ENCODE measurements around the gene DIS3L2. TPM values are rescaled to one million over a fixed set of nuclear protein-coding genes. Genes with fewer than 3 reads are reported as not detected.

The DIS3L2 gene
- total and polyA plus RNA-seq, 2 of the 8 experiments (the other 6 are each of a cell fraction or from before 2014, with no cell fraction given), result 11.5 to 21.6 TPM

GRCh38 chr2:232203166-232203891, 241.8 kb downstream of the DIS3L2 start:
- Histone ChIP-seq H3K36me3 (ENCODE audit: control insufficient read depth in 2 of 4, insufficient read depth in 4 of 4, low read length in 3 of 4) (no peaks in the 10 kb centered on the region), H3K23ac (ENCODE audit: insufficient read length) (no peak overlapping the region), H4K91ac (replicated peaks; ENCODE audit: insufficient read length, low read length) (no peak overlapping the region), H3K27me3 (replicated peaks in 1 of 4; ENCODE audit: control insufficient read depth in 3 of 4, extremely low read depth in 1 of 4, insufficient read depth in 3 of 4, low read length in 3 of 4) (no peaks in the 10 kb centered on the region), H4K8ac (ENCODE audit: extremely low read depth, insufficient read depth, low read length) (no peak overlapping the region), H4K20me1 (replicated peaks in 1 of 2; ENCODE audit: control insufficient read depth in 1 of 2, insufficient read depth in 2 of 2, low read length in 2 of 2) (no peaks in the 10 kb centered on the region), H2BK120ac (replicated peaks; ENCODE audit: low read depth, low read length) (no peak overlapping the region), H3K9me3 (ENCODE audit: insufficient read depth in 2 of 2, low read depth in 1 of 2, low read length in 1 of 2) (no peaks in the 10 kb centered on the region), H2BK5ac (ENCODE audit: low read depth, low read length) (no peak overlapping the region), H3K18ac (ENCODE audit: extremely low read depth, low read length) (no peak overlapping the region), H2BK20ac (ENCODE audit: low read length) (no peak overlapping the region), H3K4me3 (ENCODE audit: extremely low read depth in 1 of 4, insufficient read depth in 2 of 4, low read depth in 3 of 4, low read length in 4 of 4) (no peak overlapping the region), H3K79me1 (ENCODE audit: low read depth, low read length) (no peaks in the 10 kb centered on the region), H3K4me2 (ENCODE audit: insufficient read depth in 1 of 2, low read depth in 2 of 2, low read length in 2 of 2) (no peak overlapping the region), H3K79me2 (ENCODE audit: control insufficient read depth in 1 of 2, insufficient read depth in 2 of 2, low read length in 2 of 2) (no peaks in the 10 kb centered on the region), H3K4ac (replicated peaks; ENCODE audit: insufficient read length, low read depth, low read length) (no peak overlapping the region), H2AK5ac (ENCODE audit: low read depth, low read length) (no peak overlapping the region), H2BK15ac (ENCODE audit: low read length) (no peak overlapping the region), H2BK12ac (ENCODE audit: low read depth, low read length) (no peak overlapping the region), H3K27ac (ENCODE audit: low read depth, low read length) (no peak overlapping the region), H3K4me1 (replicated peaks in 1 of 4; ENCODE audit: control insufficient read depth in 3 of 4, insufficient read depth in 4 of 4, low read length in 3 of 4) (no peaks in the 10 kb centered on the region; a peak in 1 of 7 replicates), H3K23me2 (ENCODE audit: low read depth, low read length) (no peaks in the 10 kb centered on the region; the same call in 1 of the 2 replicates), H2AFZ (ENCODE audit: low read length) (no peak overlapping the region), H3K56ac (replicated peaks; ENCODE audit: insufficient read length, low read depth, low read length) (no peak overlapping the region), H3K9ac (replicated peaks in 1 of 4; ENCODE audit: extremely low read depth in 1 of 4, low read depth in 3 of 4, low read length in 3 of 4) (no peak overlapping the region), H4K5ac (ENCODE audit: insufficient read length, low read depth, low read length) (no peak overlapping the region), H3K14ac (ENCODE audit: insufficient read length) (no peak overlapping the region)
- DNase-seq (ENCODE audit: low read depth in 1 of 2, low spot score in 2 of 2), result no peak
- no peak for FAIRE-seq
- ChIA-PET CTCF (ENCODE audit: partially characterized antibody) (interaction anchor here (0.7 to 2.1 kb wide), 3 partner anchors 17 to 61 kb away, joined by 3 to 6 read pairs (median 4); no protein-coding TSS in a partner anchor), POLR2A (ENCODE audit: partially characterized antibody) (interaction anchor here (1.8 kb wide), 1 partner anchor 9 kb away, joined by 5 read pairs; no protein-coding TSS in a partner anchor)
- 87% methylated on average over 5 of the region's 5 CpGs; no CpG with 5 or more reads in 1 of the 2 experiments for WGBS, 2 experiments (ENCODE audit: extremely low coverage in 1 of 2, insufficient coverage in 1 of 2, insufficient read length in 1 of 2, insufficient replicate concordance in 2 of 2, low coverage in 1 of 2, low lambda C conversion rate in 2 of 2, missing lambda C conversion rate in 1 of 2)
- no peak for TF ChIP-seq RNF2 (IDR thresholded peaks at IDR 0.05; ENCODE audit: borderline replicate concordance, low read depth, low read length, missing control alignments, poor library complexity, severe bottlenecking)
- TF ChIP-seq SIRT6 (IDR thresholded peaks at IDR 0.05; ENCODE audit: low read length), result no peak
- TF ChIP-seq CHD2 (IDR thresholded peaks at IDR 0.05; ENCODE audit: low read length), result no peak
- TF ChIP-seq POLR2AphosphoS5 (IDR thresholded peaks at IDR 0.05; ENCODE audit: low read depth, low read length), result no peak
- no peak for TF ChIP-seq SP2 (IDR thresholded peaks at IDR 0.05; ENCODE audit: low read length)
- TF ChIP-seq FOSL1 (IDR thresholded peaks at IDR 0.05; ENCODE audit: insufficient read depth, low read depth, low read length), result no peak
- no peak for TF ChIP-seq TAF1 (IDR thresholded peaks at IDR 0.05; ENCODE audit: low read depth, low read length)
- TF ChIP-seq CTCF (IDR thresholded peaks at IDR 0.05; ENCODE audit: control extremely low read depth in 1 of 3, insufficient read depth in 1 of 3, low read depth in 1 of 3, low read length in 3 of 3), result no peak
- TF ChIP-seq KDM5A (IDR thresholded peaks at IDR 0.05; ENCODE audit: low read length), result no peak

Data from H1 (cell line).